NCI-H1105 treated with DMSO at 0.1 percent for 48 hours (cell line): ENCODE data around the gene RSPH9.
"Not testable (repeated sequence)": the region's sequence is repeated elsewhere in the genome, so short reads cannot be mapped to it uniquely, and the experiment has no call there.

Source experiments
- DNase-seq: peaks from one replicate; lab custom pipeline; 2025; lab: John Stamatoyannopoulos, UW

Gene RSPH9

DNA sequence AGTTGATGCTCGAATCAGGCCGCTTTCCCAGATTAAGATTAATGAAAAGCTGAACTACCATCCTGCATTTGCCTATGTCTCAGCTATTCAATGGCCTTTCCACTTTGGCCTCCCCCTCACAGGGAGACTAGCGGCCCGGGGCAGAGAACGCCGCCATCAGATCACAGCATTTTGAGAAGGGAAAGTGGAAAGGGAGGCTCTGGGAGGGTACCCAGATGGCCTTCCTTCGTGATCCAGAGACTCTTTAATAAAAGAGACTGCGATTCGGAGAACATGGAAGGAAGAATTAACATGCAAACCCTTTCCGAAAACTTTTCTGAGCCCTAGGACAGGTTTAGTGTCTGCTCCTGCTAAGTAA, 42.2 kb downstream of the RSPH9 start:
- no peak for DNase-seq

DNA sequence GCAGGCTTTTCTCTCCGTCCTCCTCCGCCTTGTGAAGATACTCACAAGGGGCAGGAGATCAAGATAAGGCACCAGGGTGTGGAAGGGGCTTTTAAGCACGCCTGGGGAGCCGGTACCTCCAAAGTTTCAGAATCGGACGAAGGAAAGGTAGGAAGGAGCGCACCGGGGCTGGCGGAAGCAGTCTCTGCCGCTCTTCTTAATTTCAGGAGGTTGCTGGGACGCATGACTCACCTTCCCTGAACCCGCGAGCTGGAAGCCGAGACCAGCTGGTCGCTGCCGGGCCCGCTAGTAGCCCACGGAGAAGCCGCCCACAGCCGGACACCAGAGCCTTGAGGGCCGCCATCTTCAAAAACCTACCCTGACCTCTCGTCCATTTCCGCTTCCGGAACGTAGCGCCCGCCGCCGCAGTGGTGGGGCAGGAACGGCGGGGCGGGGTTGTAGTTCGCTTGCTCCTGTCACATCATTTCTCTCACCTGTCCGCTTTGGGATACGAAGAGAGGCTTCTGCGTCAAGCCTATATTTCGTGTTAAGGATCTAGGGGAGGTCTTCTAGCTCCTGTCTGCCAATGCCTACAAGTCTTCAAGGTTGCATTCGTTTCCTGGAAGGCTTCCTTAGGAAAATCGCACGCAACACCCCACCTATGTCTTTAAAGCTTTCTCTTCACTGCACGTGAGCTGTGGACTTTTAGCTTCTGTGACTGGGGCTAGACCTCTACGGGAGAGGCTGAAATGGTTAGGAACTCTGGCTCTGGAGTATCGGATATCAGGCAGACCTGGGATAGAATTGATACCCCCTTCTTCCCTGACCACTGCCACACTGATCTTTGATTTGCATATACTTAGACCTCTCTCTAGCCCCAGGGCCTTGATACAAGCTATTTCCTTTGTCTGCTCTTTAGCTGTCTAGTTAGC, 42.9 kb downstream of the RSPH9 start, which contains the start of gene MRPS18A:
MRPS18A (minus strand) TSS at position 355 of the 911 bp plus-strand sequence; CDS start at position 343, 12 bp downstream.
- peak; percentile 82 for DNase-seq

- no peak for DNase-seq
Measured at GRCh38 chr6:43689421-43689820, 44.6 kb downstream of the RSPH9 start.

DNA sequence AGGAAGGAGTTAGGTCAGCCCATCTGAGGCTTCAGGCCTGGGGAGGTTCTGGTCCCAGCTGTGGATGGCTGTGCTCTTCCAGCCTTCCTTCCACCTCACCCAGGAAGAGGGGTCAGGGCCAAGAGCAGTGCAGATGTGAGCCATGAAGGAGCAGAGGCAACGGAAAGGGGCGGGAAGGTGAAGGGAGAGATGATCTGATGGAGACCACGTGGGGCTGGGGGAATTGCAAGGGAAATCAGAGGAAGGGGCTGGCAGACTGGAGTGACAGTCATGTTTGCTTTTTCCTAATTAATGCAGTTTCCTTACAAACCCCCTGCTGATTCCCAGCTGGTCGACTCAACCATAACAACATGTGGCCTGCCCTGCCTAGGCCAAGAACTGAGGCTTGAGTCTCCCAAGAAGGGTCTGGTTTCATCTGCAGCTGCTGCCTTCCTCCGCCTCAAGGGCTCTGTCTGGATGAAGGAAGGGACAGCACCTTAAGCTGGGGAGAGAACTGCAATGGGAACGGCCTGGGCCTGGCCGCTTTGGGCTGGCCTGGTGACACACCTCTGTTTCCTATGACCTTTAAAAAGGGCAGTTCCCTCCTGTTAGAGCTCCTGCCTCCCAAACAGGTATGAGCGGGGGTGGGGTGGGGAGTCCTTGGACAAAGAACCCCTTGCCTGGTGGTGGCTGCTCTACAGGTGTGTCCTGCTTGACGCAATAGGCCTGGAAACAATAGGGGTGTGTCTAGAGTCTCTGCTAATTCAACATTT, 50.6 kb downstream of the RSPH9 start:
- DNase-seq, result no peak

GRCh38 chr6:43695967-43696291, 51.1 kb downstream of the RSPH9 start:
- no peak for DNase-seq

- no peak for DNase-seq
Measured at GRCh38 chr6:43697421-43697820, 52.6 kb downstream of the RSPH9 start.

GRCh38 chr6:43698584-43699349, 53.9 kb downstream of the RSPH9 start:
- DNase-seq, result no peak

- DNase-seq, result no peak
Measured at GRCh38 chr6:43699564-43700186, 54.8 kb downstream of the RSPH9 start.

DNA sequence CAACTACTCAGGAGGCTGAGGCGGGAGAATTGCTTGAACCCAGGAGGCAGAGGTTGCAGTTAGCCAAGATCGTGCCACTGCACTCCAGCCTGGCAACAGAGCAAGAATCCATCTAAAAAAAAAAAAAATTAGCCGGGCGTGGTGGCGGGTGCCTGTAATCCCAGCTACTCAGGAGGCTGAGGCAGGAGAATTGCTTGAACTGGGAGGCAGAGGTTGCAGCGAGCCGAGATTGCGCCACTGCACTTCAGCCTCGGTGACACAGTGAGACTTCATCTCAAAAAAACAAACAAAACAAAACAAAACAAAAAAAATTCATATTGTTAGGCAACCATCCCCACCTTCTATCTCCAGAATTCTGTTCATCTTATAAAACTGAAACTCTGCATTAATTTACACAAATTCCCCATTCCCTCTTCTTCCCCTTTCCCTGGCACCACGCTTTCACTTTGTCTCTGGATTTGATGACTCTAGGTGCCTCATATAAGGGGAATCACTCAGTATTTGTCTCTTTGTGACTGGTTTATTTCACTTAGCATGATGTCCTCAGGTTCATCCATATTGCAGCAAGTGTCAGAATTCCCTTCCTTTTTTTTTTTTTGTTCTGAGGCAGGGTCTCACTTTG, 56.2 kb downstream of the RSPH9 start:
- DNase-seq, result not testable (repeated sequence)

- DNase-seq, result no peak
Measured at GRCh38 chr6:43702171-43702533, 57.3 kb downstream of the RSPH9 start.

- DNase-seq, result no peak
Measured at GRCh38 chr6:43702534-43703440, 58.0 kb downstream of the RSPH9 start.

DNA sequence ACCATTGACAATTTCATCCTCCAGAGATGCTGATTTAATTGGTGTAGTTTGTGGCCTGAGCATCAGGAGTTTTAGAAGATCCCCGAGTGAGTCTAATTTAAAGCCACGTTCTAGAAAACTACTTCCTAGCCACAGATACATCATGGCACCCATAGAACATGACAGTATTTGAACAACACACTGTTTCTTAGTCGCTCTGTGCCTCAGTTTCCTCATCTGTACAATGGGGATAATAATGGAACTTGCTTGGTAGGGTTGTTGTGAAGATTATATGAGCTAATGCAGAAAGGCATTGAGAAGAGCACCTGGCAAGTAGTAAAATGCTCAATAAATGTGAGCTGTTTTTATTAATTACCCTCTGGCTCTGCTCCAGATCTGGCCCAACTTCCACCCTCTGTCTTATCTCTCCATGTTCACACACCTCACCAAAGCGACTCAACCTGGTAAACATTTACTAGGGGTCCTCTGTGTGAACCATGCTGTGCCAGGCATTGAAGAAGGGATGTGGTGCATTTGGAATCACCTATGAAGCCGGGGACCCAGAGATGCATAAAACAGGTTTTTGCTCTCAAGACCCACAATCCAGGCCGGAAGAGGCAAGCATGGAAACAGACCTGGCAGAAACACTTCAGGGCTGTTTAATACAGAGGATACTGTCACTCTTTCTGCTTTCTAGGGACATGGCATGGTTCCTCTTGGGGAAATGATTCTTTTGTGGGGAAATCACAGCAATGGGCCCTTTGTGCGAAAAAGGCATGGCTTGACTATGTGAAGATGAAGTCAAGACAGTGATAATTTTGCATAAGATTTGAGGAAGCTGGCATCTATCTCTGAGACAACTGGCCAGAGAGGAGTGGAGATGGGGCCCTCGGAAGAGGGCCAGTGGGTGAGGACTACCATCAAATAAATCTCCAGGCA, 58.9 kb downstream of the RSPH9 start:
- DNase-seq, result no peak

DNA sequence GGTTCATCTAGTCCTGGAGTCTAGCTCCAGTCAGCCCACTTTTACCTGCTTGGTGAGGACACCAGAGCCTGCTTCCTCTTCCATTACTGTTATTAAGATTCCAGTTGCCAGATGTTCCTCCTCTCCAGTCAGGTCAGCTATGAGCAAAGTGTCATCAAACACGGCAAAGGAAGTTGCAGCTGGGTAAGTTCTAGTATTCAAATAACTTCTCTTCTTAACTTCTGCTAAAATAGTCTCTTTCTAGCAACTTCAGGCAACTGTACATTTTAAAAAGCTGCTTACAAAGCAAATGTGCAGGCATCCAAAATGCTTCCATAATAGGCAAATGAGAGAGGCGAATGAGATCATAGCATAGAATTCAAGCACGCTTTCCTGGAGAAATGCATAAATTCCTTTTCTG, 61.2 kb downstream of the RSPH9 start:
- no peak for DNase-seq

GRCh38 chr6:43706788-43707187, 62.0 kb downstream of the RSPH9 start:
- DNase-seq, result no peak

- no peak for DNase-seq
Measured at GRCh38 chr6:43707269-43707668, 62.4 kb downstream of the RSPH9 start.

DNA sequence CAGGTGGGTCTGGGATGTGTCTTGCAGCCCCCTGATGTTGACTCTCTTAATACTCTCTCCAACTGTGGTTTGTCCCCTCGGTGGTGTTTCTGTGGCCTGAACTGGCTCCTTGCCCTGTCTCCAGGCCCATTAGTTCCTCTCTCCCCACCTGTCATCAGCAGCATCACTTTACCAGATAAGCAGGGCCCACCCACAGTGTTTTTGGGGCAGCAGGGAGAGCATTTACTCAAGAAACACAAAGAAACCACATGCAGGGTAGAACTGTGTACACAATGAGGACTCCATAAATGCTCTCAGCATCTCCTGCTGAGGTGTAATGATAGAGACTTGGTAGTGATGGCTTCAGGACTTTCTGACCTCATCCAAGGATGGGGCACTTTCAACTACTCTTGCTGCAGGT, 62.9 kb downstream of the RSPH9 start:
- DNase-seq, result no peak

- no peak for DNase-seq
Measured at GRCh38 chr6:43708860-43709653, 64.2 kb downstream of the RSPH9 start.

GRCh38 chr6:43709654-43710303, 64.9 kb downstream of the RSPH9 start:
- no peak for DNase-seq
